ENCODE results near the gene PPP2R3B.

Gene PPP2R3B

DNA sequence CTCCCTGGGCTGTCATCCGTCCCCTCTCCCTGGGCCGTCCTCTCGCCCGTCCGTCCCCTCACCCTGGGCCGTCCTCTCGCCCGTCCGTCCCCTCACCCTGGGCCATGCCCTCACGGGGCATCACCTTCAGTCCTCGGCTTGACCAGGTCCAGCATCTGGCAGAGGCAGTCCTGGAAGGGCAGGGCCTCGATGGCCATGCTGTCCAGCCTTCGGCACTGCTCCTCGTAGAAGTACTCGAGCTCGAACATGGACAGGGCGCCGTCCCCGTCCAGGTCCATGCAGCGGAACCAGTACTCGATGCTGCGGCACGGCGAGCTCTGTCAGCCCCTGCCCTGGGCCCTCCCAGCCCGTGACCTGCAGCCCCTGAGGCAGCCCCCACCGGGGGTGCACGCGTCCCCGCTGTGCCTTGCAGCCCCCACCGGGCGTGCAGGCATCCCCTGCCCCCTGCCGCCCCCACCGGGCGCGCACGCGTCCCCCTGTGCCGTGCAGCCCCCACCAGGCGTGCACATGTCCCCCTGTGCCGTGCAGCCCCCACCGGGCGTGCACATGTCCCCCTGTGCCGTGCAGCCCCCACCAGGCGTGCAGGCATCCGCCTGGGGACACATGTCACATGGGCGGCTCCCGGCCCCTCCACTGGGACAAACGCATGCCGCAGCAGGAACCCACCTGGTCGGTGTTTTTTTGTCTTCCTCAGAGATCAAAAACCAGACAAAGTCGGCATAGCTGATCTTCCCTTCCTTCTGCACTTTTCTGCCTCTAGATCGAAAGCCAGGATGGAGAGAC is 45.9 kb downstream of the PPP2R3B start:
- no peak overlapping the region for H3K4me3 Mint-ChIP-seq
- H3K4me1 Mint-ChIP-seq (ENCODE audit: low read depth in 2 of 2), result no peaks in the 10 kb centered on the region
- no peaks in the 10 kb centered on the region for H3K9me3 Mint-ChIP-seq
- peaks cover 11% of the 10 kb centered on the region for H3K36me3 Mint-ChIP-seq (ENCODE audit: insufficient read depth)
- ATAC-seq (replicated peaks) (no peak), DNase-seq (no peak)
- no peak overlapping the region for H3K27ac Mint-ChIP-seq
- no peaks in the 10 kb centered on the region for H3K27me3 Mint-ChIP-seq

DNA sequence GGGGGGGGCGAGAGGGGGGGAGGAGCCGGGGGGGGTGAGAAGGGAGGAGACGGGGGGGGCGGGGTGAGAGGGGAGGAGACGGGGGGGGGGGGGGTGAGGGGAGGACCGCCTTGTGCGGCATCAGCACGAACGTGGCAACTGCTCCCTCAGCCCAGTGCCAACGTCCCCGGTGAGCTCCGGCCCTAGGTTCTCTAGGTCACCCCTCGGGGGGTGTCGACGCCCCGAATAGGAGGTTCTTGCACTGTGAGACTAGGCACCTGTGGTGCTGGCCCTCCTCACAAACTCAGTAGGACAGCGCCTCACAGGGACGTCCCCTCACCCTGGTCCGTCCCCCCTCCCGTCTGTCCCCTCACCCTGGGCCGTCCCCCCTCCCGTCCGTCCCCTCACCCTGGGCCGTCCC is 46.6 kb downstream of the PPP2R3B start:
- ATAC-seq (replicated peaks), result no peak
- H3K36me3 Mint-ChIP-seq (ENCODE audit: insufficient read depth), result peaks cover 11% of the 10 kb centered on the region

GRCh38 chrX:338836-339400 is 47.8 kb downstream of the PPP2R3B start:
- H3K4me1 Mint-ChIP-seq (ENCODE audit: low read depth in 2 of 2), result no peaks in the 10 kb centered on the region
- ATAC-seq (replicated peaks) (no peak), DNase-seq (no peak)
- peaks cover 11% of the 10 kb centered on the region for H3K36me3 Mint-ChIP-seq (ENCODE audit: insufficient read depth)
- H3K27ac Mint-ChIP-seq, result peak overlapping the region in 1 of 2 donors; percentile 54
- no peaks in the 10 kb centered on the region for H3K9me3 Mint-ChIP-seq
- no peaks in the 10 kb centered on the region for H3K27me3 Mint-ChIP-seq
- H3K4me3 Mint-ChIP-seq, result no peak overlapping the region

More for the DNA sequence above, 46.6 kb downstream of the PPP2R3B start:
- H3K27ac Mint-ChIP-seq, result no peak overlapping the region
- no peak for DNase-seq
- no peak overlapping the region for H3K4me3 Mint-ChIP-seq
- no peaks in the 10 kb centered on the region for H3K4me1 Mint-ChIP-seq (ENCODE audit: low read depth in 2 of 2)
- H3K27me3 Mint-ChIP-seq, result no peaks in the 10 kb centered on the region
- no peaks in the 10 kb centered on the region for H3K9me3 Mint-ChIP-seq

DNA sequence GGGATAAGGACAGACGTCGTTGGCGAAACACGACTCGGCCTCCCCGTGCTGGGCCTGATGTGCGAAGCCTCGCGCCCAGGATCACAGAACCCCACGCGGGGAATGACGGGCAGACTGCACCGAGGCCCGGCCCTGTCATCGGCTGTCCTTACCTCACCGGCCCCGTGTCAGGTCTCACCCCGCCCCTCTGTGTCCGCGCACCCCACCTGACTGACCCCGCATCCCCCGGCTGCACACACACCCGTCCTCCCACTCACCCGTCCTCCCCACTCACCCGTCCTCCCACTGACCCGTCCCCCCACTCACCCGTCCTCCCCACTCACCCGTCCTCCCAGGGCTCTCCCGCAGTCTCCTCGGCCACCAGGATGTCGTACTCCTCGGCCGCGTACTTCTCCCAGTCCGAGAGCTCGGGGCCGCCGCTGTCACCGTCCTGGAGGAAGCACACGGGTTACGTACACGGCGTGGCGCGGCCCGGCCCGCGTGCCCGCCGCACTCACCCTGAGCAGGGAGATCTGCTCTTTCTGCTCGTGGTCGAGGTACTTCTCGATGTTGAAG is 48.3 kb downstream of the PPP2R3B start:
- Mint-ChIP-seq H3K27ac (peak overlapping the region in 1 of 2 donors; percentile 54), H3K36me3 (ENCODE audit: insufficient read depth) (peaks cover 11% of the 10 kb centered on the region), H3K4me1 (ENCODE audit: low read depth in 2 of 2) (no peaks in the 10 kb centered on the region), H3K27me3 (no peaks in the 10 kb centered on the region), H3K9me3 (no peaks in the 10 kb centered on the region), H3K4me3 (no peak overlapping the region)
- DNase-seq, result no peak
- ATAC-seq (replicated peaks), result no peak

- peaks cover 11% of the 10 kb centered on the region for H3K36me3 Mint-ChIP-seq (ENCODE audit: insufficient read depth)
- no peaks in the 10 kb centered on the region for H3K9me3 Mint-ChIP-seq
Measured at GRCh38 chrX:337331-337831, 49.3 kb downstream of the PPP2R3B start.

GRCh38 chrX:336227-336626 is 50.5 kb downstream of the PPP2R3B start:
- H3K9me3 Mint-ChIP-seq, result no peaks in the 10 kb centered on the region
- H3K27me3 Mint-ChIP-seq, result peaks cover 0 to 8% of the 10 kb centered on the region in 2 donors
- peaks cover 0 to 4% of the 10 kb centered on the region in 2 donors for H3K4me1 Mint-ChIP-seq (ENCODE audit: low read depth in 2 of 2)
- DNase-seq (no peak), ATAC-seq (replicated peaks) (no peak)
- no peak overlapping the region for H3K27ac Mint-ChIP-seq
- H3K36me3 Mint-ChIP-seq (ENCODE audit: insufficient read depth), result peaks cover 11% of the 10 kb centered on the region
- no peak overlapping the region for H3K4me3 Mint-ChIP-seq

More at GRCh38 chrX:337331-337831, 49.3 kb downstream of the PPP2R3B start:
- ATAC-seq (replicated peaks) (no peak), DNase-seq (no peak)
- Mint-ChIP-seq H3K27me3 (no peaks in the 10 kb centered on the region), H3K27ac (peak overlapping the region in 1 of 2 donors; percentile 67), H3K4me1 (ENCODE audit: low read depth in 2 of 2) (no peaks in the 10 kb centered on the region), H3K4me3 (no peak overlapping the region)

DNA sequence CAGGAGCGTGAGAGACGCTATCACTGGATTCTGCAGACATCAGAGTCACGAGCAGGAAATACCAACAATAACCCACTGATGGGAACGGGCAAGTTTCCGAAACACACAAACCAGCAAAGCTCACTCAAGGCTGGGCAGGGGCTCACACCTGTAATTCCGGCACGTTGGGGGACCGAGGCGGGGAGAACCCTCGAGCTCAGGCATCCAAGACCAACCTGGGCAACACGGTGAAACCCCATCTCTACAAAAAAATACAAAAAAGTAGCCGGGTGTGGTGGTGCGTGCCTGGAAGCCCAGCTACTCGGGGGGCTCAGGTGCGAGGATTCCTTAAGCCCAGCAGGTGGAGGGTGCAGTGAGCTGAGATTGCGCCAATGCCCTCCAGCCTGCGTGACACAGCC is 51.0 kb downstream of the PPP2R3B start:
- H3K4me3 Mint-ChIP-seq, result no peak overlapping the region
- H3K27ac Mint-ChIP-seq, result no peak overlapping the region
- H3K36me3 Mint-ChIP-seq (ENCODE audit: insufficient read depth), result peaks cover 11% of the 10 kb centered on the region
- H3K9me3 Mint-ChIP-seq, result no peaks in the 10 kb centered on the region
- H3K4me1 Mint-ChIP-seq (ENCODE audit: low read depth in 2 of 2), result peaks cover 0 to 4% of the 10 kb centered on the region in 2 donors
- ATAC-seq (replicated peaks) (no peak), DNase-seq (no peak)
- H3K27me3 Mint-ChIP-seq, result peaks cover 0 to 8% of the 10 kb centered on the region in 2 donors

GRCh38 chrX:334971-335757 is 51.5 kb downstream of the PPP2R3B start:
- Mint-ChIP-seq H3K4me1 (ENCODE audit: low read depth in 2 of 2) (peaks cover 0 to 4% of the 10 kb centered on the region in 2 donors), H3K36me3 (ENCODE audit: insufficient read depth) (peaks cover 8% of the 10 kb centered on the region), H3K27me3 (peaks cover 0 to 8% of the 10 kb centered on the region in 2 donors), H3K4me3 (no peak overlapping the region), H3K9me3 (no peaks in the 10 kb centered on the region), H3K27ac (no peak overlapping the region)
- ATAC-seq (replicated peaks) (no peak), DNase-seq (no peak)

DNA sequence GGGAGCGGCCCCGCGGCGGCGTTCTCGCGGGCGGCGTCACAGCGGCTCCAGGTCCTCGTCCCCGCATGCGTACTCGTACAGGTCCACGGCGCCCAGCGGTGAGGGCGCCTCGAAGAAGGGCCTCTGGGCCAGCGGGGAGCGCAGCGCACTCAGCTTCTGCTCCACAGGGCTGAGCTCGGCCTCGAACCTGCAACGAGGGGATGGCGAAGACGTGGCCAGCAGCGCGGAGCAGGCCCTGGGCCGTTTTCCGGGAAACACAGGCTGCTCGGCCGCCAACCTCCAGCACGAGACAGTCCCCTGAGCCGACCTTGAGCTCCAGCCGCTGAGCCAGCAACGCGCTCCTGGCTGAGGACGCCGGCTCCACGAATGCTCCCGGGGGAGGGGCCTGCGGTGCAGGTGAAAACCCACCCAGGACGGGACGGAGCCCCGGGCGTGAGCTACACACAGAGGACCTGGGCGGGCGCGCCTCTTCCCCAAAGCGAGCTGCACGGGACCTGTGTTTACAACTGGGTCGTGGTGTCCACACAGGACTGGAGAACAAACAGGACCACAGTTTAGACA is 52.3 kb downstream of the PPP2R3B start:
- no peak for ATAC-seq (replicated peaks)
- Mint-ChIP-seq H3K36me3 (ENCODE audit: insufficient read depth) (peaks cover 8% of the 10 kb centered on the region), H3K27ac (no peak overlapping the region), H3K4me1 (ENCODE audit: low read depth in 2 of 2) (peaks cover 0 to 4% of the 10 kb centered on the region in 2 donors), H3K27me3 (peaks cover 0 to 8% of the 10 kb centered on the region in 2 donors), H3K4me3 (no peak overlapping the region), H3K9me3 (no peaks in the 10 kb centered on the region)
- DNase-seq, result no peak

DNA sequence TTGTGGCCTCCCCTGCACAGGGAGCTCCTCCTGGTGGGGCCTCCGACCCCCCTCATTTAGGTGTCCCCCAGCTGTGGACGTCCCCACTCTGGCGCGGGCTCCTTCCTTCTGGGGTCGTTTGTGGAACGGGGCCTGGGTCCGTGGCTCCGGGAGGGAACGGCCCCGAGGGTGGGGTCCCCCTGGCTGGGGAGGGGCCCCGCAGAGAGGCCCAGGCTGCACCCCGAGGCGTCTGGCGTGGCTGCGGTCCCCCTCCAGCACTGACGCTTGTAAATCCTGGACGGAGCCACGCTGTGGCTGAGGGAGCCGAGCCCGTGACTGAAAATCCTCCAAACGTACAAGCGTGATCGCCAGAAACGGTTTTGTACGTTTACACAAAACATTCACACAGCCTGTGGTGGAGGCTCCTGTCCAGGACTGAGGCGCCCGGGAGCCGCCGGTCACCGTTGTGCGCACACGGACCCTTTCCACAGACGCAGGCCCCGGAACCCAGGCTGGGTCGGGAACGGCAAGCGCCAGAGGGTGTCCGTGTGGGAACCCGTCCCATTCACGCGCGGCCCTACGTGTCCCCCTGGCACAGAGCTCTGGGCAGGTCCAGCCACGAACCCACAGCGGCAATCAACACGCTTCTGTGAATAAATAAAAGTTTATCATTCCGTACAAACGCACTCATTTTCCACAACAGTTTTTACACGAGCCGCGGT is 52.9 kb downstream of the PPP2R3B start:
- ATAC-seq (replicated peaks) (no peak), DNase-seq (no peak)
- Mint-ChIP-seq H3K9me3 (no peaks in the 10 kb centered on the region), H3K36me3 (ENCODE audit: insufficient read depth) (peaks cover 8% of the 10 kb centered on the region), H3K27me3 (peaks cover 0 to 8% of the 10 kb centered on the region in 2 donors), H3K4me1 (ENCODE audit: low read depth in 2 of 2) (peaks cover 0 to 4% of the 10 kb centered on the region in 2 donors), H3K4me3 (no peak overlapping the region), H3K27ac (no peak overlapping the region)

- no peak overlapping the region for H3K27ac Mint-ChIP-seq
- peaks cover 0 to 4% of the 10 kb centered on the region in 2 donors for H3K4me1 Mint-ChIP-seq (ENCODE audit: low read depth in 2 of 2)
- H3K4me3 Mint-ChIP-seq, result no peak overlapping the region
- DNase-seq (no peak), ATAC-seq (replicated peaks) (no peak)
- H3K36me3 Mint-ChIP-seq (ENCODE audit: insufficient read depth), result peaks cover 8% of the 10 kb centered on the region
- no peaks in the 10 kb centered on the region for H3K9me3 Mint-ChIP-seq
- peaks cover 0 to 8% of the 10 kb centered on the region in 2 donors for H3K27me3 Mint-ChIP-seq
Measured at GRCh38 chrX:332916-333610, 53.6 kb downstream of the PPP2R3B start.

DNA sequence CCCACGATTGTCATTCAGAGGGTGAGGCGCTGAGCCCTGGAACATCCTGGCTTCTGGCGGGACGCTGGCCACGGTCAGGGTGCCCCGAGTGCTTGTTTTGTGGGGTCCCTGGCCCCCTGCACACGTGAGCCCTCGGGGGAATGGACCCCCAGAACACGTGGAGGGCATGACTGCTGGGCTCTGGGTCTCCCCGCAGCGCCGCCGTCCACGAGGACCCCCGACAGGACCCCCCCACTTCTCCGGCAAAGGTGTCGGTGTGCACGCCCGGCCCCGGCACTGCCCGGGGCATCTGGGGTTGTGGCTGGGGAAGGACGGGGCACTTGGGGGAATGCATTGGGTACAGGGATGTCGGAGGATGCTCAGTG is 54.2 kb downstream of the PPP2R3B start:
- Mint-ChIP-seq H3K4me1 (ENCODE audit: low read depth in 2 of 2) (peaks cover 0 to 4% of the 10 kb centered on the region in 2 donors), H3K9me3 (no peaks in the 10 kb centered on the region), H3K36me3 (ENCODE audit: insufficient read depth) (peaks cover 8% of the 10 kb centered on the region), H3K27me3 (peaks cover 0 to 8% of the 10 kb centered on the region in 2 donors), H3K4me3 (no peak overlapping the region), H3K27ac (no peak overlapping the region)
- ATAC-seq (replicated peaks) (no peak), DNase-seq (no peak)
